Neural progenitor cell (in vitro differentiated cells): Measurements from ENCODE around the gene SLC22A5.

Experiments used
- EZH2 ChIP-seq: fragments of 200-600 bp; sonication (generic); IDR thresholded peaks from 2 replicates; pipeline ENCODE4 v1.6.1; 2017; ENCODE audit warnings: antibody characterized with exemption, mild to moderate bottlenecking, moderate library complexity
- TF ChIP-seq, protein P1 (sequence below): fragments of 200-600 bp; sonication (generic); IDR thresholded peaks from 2 replicates; pipeline ENCODE4 v1.5.1; 2017; ENCODE audit warnings: antibody characterized with exemption, mild to moderate bottlenecking

DNA sequence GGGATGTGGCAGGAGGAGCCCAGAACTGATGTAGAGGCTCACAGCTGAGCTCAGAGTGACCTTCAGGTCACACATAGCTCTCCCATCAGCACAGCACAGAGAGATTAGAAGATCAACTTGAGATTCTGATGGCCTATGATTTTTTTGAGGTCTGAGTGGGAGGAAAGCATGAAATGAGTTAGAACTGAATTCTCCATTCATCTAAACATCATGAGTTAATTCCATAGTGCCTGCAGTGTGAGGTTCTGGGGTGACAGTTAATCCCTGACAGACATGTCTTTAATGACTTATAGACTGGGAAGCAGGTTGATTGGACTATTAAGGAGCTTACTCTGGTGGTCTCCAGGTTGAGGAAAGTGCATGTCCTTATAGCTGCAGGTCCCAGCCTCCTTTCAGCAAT is 22.4 kb downstream of the SLC22A5 start:
- TF ChIP-seq, protein P1, sequence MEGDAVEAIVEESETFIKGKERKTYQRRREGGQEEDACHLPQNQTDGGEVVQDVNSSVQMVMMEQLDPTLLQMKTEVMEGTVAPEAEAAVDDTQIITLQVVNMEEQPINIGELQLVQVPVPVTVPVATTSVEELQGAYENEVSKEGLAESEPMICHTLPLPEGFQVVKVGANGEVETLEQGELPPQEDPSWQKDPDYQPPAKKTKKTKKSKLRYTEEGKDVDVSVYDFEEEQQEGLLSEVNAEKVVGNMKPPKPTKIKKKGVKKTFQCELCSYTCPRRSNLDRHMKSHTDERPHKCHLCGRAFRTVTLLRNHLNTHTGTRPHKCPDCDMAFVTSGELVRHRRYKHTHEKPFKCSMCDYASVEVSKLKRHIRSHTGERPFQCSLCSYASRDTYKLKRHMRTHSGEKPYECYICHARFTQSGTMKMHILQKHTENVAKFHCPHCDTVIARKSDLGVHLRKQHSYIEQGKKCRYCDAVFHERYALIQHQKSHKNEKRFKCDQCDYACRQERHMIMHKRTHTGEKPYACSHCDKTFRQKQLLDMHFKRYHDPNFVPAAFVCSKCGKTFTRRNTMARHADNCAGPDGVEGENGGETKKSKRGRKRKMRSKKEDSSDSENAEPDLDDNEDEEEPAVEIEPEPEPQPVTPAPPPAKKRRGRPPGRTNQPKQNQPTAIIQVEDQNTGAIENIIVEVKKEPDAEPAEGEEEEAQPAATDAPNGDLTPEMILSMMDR = no peak
- no peak for TF ChIP-seq EZH2
